Epithelial cell of esophagus (primary cell): ENCODE results near the gene OGFOD2.
A peak's percentile ranks its signal among the peaks of the same experiment; 100 is the strongest.

Experiments
- DNase-seq: peaks from one replicate; pipeline ENCODE4 v3.0.0; 2010; ENCODE audit warnings: low read depth
- H3K4me3 ChIP-seq: 2 replicates; pipeline ENCODE4 v1.5.1; 2011; ENCODE audit warnings: mild to moderate bottlenecking, low read length, control low read depth
- CTCF ChIP-seq: IDR thresholded peaks from 2 replicates; pipeline ENCODE4 v1.5.1; 2011; ENCODE audit warnings: low read depth, mild to moderate bottlenecking, low read length, control low read depth, inconsistent platforms; ENCODE audit not compliant: insufficient read depth; ENCODE audit errors: missing control alignments

Gene OGFOD2

GRCh38 chr12:123019841-123020138, 44.7 kb downstream of the OGFOD2 start:
- TF ChIP-seq CTCF, result no peak
- H3K4me3 ChIP-seq, result no peak overlapping the region
- DNase-seq, result no peak

- DNase-seq, result no peak
- TF ChIP-seq CTCF, result no peak
- H3K4me3 ChIP-seq, result no peak overlapping the region
These were observed 46.9 kb downstream of the OGFOD2 start for GRCh38 chr12:123021688-123022604.

- H3K4me3 ChIP-seq, result no peak overlapping the region
- no peak for DNase-seq
- no peak for TF ChIP-seq CTCF
These were observed 47.8 kb downstream of the OGFOD2 start for GRCh38 chr12:123022846-123023245.

- no peak overlapping the region for H3K4me3 ChIP-seq
- TF ChIP-seq CTCF, result no peak
- peak; percentile 21 for DNase-seq
These were observed 49.9 kb downstream of the OGFOD2 start for GRCh38 chr12:123024819-123025391.

- H3K4me3 ChIP-seq, result no peak overlapping the region
- TF ChIP-seq CTCF, result no peak
- DNase-seq, result no peak
These were observed 51.2 kb downstream of the OGFOD2 start for GRCh38 chr12:123026094-123026853.

GRCh38 chr12:123027726-123028445, 52.8 kb downstream of the OGFOD2 start:
- no peak for TF ChIP-seq CTCF
- no peak for DNase-seq
- no peak overlapping the region for H3K4me3 ChIP-seq
